Activated B cell treated with CpG ODN at 0.5 μM for 24 hours (primary cell): ENCODE data around the gene WAPL. TPM values are rescaled to one million over a fixed set of nuclear protein-coding genes. Genes with fewer than 3 reads are reported as not detected.

Experiments
- ATAC-seq: fragments of 200-7000 bp; cut with Tn5 transposase; one replicate; pipeline ENCODE4 v1.10.0; 2021; ENCODE audit warnings: low read depth, mild to moderate bottlenecking, moderate library complexity
- CTCF ChIA-PET: fragments of 350-600 bp; sonication (Branson Sonifier 250); formaldehyde crosslinking; loops from one replicate; lab custom pipeline; 2021; ENCODE audit warnings: antibody characterized with exemption; lab: Charles Lee
- POLR2A ChIA-PET: fragments of 350-600 bp; sonication (Branson Sonifier 250); formaldehyde crosslinking; loops from one replicate; lab custom pipeline; 2021; ENCODE audit warnings: antibody characterized with exemption; lab: Charles Lee
- DNase-seq: peaks from one replicate; pipeline ENCODE4 v3.0.0; 2022
- H3K27ac Mint-ChIP-seq: one replicate; pipeline ENCODE4 v1.8.0; 2020; ENCODE audit warnings: mixed read lengths
- H3K27me3 Mint-ChIP-seq: one replicate; pipeline ENCODE4 v1.8.0; 2021; ENCODE audit warnings: mixed read lengths
- H3K36me3 Mint-ChIP-seq: one replicate; pipeline ENCODE4 v1.8.0; 2021; ENCODE audit warnings: low read depth, mixed read lengths
- H3K4me1 Mint-ChIP-seq: one replicate; pipeline ENCODE4 v1.8.0; 2021; ENCODE audit warnings: mixed read lengths
- H3K4me3 Mint-ChIP-seq: one replicate; pipeline ENCODE4 v1.8.0; 2020; ENCODE audit warnings: mild to moderate bottlenecking, mixed read lengths
- H3K9me3 Mint-ChIP-seq: one replicate; pipeline ENCODE4 v1.8.0; 2020; ENCODE audit warnings: mixed read lengths
- intact Hi-C: fragments of 100-400 bp; cut with micrococcal nuclease; formaldehyde crosslinking; loops from one replicate; pipeline ENCODE4 v1.15.1; 2024
- total RNA-seq: library from RNA; stranded (reverse); gene quantifications from 2 replicates; pipeline ENCODE4 v1.2.3, GENCODE V29; 2022
- TF ChIP-seq, protein P1 (sequence below): fragments of 200-600 bp; IDR thresholded peaks from one replicate; pipeline ENCODE4 v1.8.0; 2022; ENCODE audit warnings: antibody characterized with exemption, mild to moderate bottlenecking

The WAPL gene
- total RNA-seq, 1 donor from 2014 or later: 38.5 TPM

DNA sequence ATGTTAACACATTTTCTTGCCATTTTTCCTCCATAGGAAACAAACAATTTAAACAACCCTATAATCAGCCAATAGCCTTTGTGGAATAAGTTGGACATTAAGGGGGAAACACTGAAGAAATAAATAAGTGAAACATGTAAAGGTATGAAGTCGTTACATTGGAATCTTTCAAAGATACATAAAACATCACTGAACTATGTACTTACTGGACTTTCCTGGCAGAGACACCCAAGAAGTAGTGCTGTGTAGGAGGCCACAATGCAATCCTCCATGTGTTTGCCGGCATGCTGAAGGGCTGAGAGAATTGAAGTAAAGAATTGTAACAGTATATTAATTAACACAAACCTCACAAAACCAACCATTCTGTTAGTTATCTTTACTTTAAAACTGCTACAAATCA lies 78.5 kb downstream of the WAPL start:
- Mint-ChIP-seq H3K9me3 (no peaks in the 10 kb centered on the region), H3K36me3 (peaks cover 83% of the 10 kb centered on the region), H3K27ac (no peak overlapping the region), H3K27me3 (no peaks in the 10 kb centered on the region), H3K4me1 (peaks cover 7% of the 10 kb centered on the region), H3K4me3 (no peak overlapping the region)
- ChIA-PET POLR2A (no interaction called here), CTCF (no interaction called here)
- TF ChIP-seq, protein P1, sequence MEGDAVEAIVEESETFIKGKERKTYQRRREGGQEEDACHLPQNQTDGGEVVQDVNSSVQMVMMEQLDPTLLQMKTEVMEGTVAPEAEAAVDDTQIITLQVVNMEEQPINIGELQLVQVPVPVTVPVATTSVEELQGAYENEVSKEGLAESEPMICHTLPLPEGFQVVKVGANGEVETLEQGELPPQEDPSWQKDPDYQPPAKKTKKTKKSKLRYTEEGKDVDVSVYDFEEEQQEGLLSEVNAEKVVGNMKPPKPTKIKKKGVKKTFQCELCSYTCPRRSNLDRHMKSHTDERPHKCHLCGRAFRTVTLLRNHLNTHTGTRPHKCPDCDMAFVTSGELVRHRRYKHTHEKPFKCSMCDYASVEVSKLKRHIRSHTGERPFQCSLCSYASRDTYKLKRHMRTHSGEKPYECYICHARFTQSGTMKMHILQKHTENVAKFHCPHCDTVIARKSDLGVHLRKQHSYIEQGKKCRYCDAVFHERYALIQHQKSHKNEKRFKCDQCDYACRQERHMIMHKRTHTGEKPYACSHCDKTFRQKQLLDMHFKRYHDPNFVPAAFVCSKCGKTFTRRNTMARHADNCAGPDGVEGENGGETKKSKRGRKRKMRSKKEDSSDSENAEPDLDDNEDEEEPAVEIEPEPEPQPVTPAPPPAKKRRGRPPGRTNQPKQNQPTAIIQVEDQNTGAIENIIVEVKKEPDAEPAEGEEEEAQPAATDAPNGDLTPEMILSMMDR: no peak
- DNase-seq (no peak), ATAC-seq (no peak)
- intact Hi-C loops: no loop called here

- ChIA-PET CTCF (no interaction called here), POLR2A (no interaction called here)
- no peaks in the 10 kb centered on the region for H3K27me3 Mint-ChIP-seq
- TF ChIP-seq, protein P1: no peak
- H3K4me3 Mint-ChIP-seq: no peak overlapping the region
- H3K4me1 Mint-ChIP-seq: no peaks in the 10 kb centered on the region
- ATAC-seq: no peak
- no peak for DNase-seq
- peaks cover 89% of the 10 kb centered on the region for H3K36me3 Mint-ChIP-seq
- H3K27ac Mint-ChIP-seq: no peak overlapping the region
- H3K9me3 Mint-ChIP-seq: no peaks in the 10 kb centered on the region
- intact Hi-C loops: no loop called here
Measured at GRCh38 chr10:86440874-86441843, 80.4 kb downstream of the WAPL start.

DNA sequence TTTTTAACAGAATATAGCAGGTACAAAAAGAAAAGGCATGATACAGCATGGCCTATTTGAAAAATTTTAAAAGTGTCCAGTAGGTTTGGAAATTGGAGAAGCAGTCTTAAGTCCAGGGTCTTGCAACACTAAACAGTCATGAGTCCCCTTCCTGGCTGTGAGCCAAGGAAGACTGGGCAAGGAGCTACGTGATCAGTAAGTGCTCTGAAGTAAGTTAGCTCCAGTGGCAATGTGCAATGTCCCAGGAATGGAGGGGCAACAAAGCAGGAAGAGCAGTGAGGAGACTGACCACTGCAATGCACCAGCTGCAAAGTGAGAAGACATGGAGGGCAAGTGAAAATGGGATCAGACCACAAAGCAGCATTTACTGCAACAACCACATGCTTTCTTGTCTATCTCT lies 82.0 kb downstream of the WAPL start:
- no peak for ATAC-seq
- TF ChIP-seq, protein P1: no peak
- POLR2A ChIA-PET: interaction anchor here (0.7 kb wide), 1 partner anchor 103 kb away, joined by 7 read pairs; no protein-coding TSS in a partner anchor
- Mint-ChIP-seq H3K36me3 (peaks cover 87% of the 10 kb centered on the region), H3K4me1 (no peaks in the 10 kb centered on the region), H3K9me3 (no peaks in the 10 kb centered on the region), H3K4me3 (no peak overlapping the region), H3K27ac (no peak overlapping the region), H3K27me3 (no peaks in the 10 kb centered on the region)
- intact Hi-C loops: no loop called here
- CTCF ChIA-PET: no interaction called here
- no peak for DNase-seq

- ChIA-PET POLR2A (interaction anchor here (1.1 kb wide), 1 partner anchor 10 kb away, joined by 8 read pairs; no protein-coding TSS in a partner anchor), CTCF (no interaction called here)
- intact Hi-C loops: no loop called here
- no peak for DNase-seq
- no peak for ATAC-seq
- Mint-ChIP-seq H3K9me3 (no peaks in the 10 kb centered on the region), H3K4me3 (no peak overlapping the region), H3K27ac (no peak overlapping the region), H3K4me1 (no peaks in the 10 kb centered on the region), H3K36me3 (peaks cover 76% of the 10 kb centered on the region), H3K27me3 (no peaks in the 10 kb centered on the region)
- TF ChIP-seq, protein P1: no peak
Measured at GRCh38 chr10:86438091-86438749, 83.4 kb downstream of the WAPL start.

- H3K4me3 Mint-ChIP-seq: no peak overlapping the region
- intact Hi-C loops: no loop called here
- H3K9me3 Mint-ChIP-seq: no peaks in the 10 kb centered on the region
- H3K4me1 Mint-ChIP-seq: no peaks in the 10 kb centered on the region
- no peak for ATAC-seq
- ChIA-PET POLR2A (interaction anchor here (0.7 to 1.1 kb wide), 2 partner anchors 9 to 38 kb away, joined by 3 to 8 read pairs; no protein-coding TSS in a partner anchor), CTCF (no interaction called here)
- no peak for DNase-seq
- H3K36me3 Mint-ChIP-seq: peaks cover 68% of the 10 kb centered on the region
- H3K27ac Mint-ChIP-seq: no peak overlapping the region
- TF ChIP-seq, protein P1: no peak
- H3K27me3 Mint-ChIP-seq: no peaks in the 10 kb centered on the region
Measured at GRCh38 chr10:86437447-86437846, 84.1 kb downstream of the WAPL start.
